Stimulated activated CD4-positive, alpha-beta T cell treated with anti-CD3 and anti-CD28 coated beads, TNF-alpha, amount 100 ng/mL, for 24 hours (primary cell): ENCODE results near the gene ARMC5.
A peak's percentile ranks its signal among the peaks of the same experiment; 100 is the strongest.
"Not testable (repeated sequence)": the region's sequence is repeated elsewhere in the genome, so short reads cannot be mapped to it uniquely, and the experiment has no call there.

Experiments used
- DNase-seq, 3 experiments: peaks; one replicate each; pipeline ENCODE4 v3.0.0-alpha.2; 2020; ENCODE audit warnings: low read depth in 3 of 3

The ARMC5 gene

DNA sequence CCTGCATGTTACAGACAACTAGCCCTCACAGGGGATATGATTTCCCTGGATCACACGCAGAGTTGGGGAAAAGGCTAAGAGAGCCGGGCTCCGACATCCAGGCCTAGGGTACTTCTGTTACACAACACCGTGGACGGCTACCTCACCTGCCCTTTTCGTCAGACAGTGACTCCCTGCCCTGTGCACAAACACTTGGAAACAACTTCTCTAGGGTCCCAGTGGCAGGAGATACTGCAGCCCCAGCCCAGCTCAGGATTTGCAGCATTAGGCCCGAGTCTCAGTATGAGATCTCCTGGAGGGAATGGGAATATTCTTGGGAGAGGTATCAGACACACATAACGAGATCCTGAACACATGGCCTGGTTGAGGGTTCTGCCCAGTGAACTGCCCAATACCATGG is 40.6 kb downstream of the ARMC5 start:
- DNase-seq: no peak

DNA sequence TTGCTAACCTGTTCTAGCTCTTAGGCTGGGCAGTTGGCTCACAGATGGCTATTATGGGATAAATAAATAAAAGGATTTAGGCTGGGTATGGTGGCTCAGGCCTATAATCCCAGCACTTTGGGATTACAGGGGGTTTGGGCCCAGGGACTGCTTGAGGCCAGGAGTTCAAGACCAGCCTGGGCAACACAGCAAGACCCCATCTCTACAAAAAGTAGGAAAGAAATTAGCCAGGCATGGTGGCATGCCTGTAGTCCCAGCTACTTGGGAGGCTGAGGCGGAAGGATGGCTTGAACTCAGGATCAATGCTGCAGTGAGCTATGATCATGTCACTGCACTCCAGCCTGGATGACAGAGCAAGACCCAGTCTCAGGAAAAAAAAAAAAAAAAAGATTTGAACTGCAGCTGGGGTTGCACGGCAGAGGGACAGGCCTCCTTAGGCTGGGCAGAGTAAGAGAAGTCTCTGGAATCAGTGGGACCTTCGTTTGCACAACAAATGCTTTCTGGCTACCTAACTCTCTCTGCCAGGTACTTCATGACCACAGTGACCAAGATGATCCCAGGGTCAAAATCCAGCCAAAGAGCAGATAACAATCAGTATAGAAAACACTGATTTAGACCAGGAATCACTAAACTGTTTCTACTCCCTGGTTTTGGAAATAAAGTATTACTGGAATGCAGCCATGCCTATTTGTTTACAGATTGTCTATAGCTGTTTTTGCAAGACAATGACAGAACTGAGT is 42.1 kb downstream of the ARMC5 start:
- DNase-seq: no peak

DNA sequence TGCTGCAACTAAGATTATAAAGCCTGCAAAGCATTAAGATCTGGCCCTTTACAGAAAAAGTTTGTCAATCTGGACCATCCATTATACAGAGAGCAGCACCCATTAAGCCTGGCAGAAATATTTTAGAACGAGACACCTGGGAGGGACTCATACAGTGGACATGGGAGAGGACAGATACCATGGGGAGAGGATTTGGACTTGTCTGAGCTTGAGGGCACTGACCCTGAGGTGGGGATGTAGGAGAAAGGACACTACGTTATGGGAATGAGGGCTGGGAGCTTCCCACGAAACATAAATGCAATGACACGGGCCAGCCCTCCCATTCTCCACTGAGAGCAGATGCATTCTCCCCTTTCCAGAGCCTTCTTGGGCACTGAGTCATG is 42.7 kb downstream of the ARMC5 start:
- DNase-seq: no peak

DNA sequence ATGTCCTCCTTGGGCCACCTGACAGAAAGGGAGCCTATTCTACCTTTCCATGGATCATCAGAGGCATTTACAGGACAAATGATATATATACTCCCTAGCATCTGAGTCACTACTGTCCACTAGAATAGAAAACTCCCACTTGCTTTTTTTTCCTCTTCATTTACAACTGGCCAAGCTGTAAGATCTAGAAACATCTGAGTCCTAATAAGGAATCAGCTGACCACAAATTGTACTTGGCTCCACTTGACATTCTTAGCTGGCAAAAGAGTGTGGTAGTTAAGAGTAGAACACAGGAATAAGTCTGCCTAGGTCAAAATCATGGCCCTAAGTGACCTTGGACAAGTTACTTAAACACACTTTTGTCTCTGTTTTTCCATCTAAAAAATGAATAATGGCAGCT is 43.7 kb downstream of the ARMC5 start:
- DNase-seq: no peak

DNA sequence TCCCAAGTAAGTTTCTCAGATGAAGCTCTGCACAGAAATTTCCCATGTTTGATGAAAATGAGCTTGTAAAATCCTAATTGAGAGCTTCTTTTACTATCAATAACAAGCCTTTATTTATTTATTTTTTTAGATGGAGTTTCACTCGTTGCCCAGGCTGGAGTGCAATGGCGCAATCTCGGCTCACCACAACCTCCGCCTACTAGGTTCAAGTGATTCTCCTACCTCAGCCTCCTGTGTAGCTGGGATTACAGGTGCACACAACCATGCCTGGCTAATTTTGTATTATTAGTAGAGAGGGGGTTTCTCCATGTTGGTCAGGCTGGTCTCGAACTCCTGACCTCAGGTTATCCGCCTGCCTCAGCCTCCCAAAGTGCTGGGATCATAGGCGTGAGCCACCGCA is 44.3 kb downstream of the ARMC5 start:
- DNase-seq: not testable (repeated sequence)

DNA sequence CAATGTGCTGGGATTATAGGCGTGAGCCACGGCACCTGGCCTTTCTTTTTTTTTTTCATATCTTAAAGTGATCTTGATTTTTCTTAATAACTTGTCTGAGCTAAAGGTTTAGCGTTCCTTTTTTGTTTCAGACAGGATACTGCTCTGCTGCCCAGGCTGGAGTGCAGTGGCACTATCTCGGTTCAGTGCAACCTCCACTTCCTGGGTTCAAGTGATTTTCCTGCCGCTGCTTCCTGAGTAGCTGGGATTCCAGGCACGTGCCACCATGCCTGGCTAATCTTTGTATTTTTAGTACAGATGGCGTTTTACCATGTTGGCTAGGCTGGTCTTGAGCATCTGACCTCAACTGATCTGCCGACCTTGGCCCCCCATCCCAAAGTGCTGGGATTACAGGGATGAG is 44.9 kb downstream of the ARMC5 start:
- no peak for DNase-seq

DNA sequence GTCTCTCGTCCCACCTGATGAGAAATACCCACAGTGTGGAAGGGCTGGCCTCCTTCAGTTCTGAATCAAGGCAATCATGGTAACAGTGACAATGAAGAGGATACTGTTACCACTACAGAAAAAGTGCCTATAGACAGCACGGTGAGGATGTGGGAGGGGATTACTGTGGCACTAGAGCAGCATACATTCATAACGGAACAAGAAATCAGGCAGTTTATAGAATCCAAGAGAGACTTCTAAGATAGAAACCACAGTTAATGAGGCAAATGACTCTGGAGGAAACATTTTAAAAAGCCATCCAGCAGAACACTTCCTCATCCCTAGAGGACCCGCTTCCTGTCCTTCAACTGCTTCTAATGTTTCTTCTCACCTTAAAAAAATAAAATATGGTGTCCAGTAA is 46.2 kb downstream of the ARMC5 start:
- DNase-seq: no peak

DNA sequence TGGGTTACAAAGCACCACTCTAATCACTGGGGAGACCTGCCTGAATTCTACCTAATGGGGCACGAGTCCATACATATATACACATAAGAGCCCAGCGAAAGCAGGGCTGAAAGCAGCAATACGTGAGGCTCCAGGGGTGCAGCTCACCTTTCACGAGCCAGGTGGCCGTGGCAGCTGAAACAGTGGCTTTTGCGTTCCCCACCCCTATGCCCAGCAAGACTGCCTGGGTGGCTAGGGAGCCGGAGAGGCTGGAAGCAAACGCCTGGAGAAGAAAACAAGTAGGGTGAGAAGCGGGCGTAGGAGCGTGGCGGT is 48.3 kb downstream of the ARMC5 start:
- DNase-seq: no peak

DNA sequence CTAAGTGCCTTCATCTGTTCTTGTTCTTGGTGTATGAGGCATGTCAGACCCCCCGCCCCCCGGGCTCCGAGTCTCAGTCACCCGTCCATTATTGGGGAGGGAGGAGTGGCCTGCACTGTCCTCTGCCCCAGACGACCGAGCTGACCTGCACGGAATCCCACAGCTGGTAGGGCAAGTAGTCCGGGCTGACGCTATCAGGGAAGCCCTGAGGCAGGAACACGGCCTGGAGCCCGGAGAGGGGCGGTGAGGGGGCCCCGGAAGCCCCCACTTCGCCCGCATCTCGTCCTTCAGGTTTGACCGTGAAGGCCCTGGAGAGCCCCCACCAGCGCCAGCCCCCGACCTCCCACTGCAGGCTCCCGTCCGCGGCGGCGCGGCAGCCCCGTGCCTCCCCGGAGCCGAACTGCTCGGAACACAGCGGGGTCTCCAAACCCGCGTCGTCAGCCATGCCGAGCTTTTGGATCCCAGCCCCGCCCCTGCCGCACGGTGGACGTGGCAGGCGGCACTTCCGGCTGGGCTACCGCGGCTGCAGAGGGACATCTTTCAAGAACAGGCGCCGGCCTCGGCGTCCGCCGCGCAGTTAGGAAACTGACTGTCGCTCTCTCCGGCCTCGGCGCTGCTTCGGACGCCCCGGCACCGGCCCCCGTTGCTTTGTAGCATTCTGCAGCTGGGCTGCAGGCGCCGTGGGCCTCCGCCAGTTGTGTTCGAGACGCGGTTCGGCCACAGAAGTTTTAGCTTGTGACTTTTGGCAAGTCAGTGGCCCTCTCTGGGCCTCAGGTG is 48.8 kb downstream of the ARMC5 start, which contains the start of gene RUSF1:
Gene RUSF1 (minus strand): TSS at position 463 of the 777 bp plus-strand sequence. CDS start 18 bp downstream, at position 445.
- DNase-seq: peak; percentile 67 to 84 (median 70)

DNA sequence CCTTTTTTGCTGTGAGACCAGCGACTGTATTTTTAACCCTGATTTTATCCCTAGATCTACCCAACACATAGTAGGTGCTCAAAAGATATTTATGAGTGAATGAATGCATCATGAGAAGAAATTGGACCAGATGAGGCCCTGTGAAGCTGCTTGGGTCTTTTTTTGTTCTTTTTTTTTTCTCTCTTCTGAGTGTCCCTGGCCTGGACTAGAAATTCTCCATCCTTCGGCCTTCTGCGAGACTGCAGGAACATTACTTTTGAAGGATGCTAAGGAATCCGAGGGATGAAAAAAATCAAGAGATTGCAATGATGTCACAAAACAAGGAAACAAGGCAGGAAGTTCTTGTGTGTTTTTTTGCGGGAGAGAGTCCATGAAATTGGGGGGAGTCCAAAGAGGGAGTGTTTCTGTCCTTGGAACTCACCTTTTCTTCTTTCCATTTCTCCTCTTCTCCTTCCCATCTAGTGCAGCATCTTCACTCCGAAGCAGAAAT is 49.5 kb downstream of the ARMC5 start:
- DNase-seq: no peak

DNA sequence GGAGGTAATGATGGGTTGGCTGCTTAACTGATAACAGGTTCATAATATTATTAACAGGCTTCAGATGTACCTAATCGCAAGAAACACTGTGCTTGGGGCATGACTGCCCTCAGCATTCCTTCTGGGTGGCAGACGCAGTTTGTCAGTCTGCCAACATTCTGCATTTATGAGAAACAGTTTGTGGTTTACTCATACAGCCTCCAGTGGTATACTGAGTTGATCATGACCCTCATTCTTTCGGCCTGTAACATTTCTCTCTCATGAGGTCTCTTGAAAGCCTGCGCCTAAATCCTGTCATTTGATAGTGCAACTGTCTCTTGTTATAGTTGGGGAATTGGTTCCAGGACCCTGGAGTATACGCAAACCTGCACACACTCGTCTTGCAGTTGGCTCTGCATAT is 53.8 kb downstream of the ARMC5 start:
- DNase-seq: no peak

DNA sequence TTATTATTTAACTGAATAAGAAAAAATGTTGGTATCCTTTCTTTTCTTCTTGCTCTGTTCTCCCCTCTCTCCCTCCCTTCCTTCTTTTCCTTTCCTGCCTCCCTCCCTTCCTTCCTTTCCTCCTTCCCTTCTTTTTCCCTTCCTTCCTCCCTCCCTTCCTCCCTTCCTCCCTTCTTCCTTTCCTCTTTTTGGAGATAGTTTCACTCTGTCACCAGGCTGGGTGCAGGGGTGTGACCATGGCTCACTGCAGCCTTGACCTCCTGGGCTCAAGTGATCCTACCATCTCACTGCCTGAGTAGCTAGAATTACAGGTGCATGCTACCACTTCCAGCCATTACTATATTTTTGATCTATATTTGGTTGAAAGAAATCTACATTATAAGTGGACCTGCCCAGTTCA is 54.6 kb downstream of the ARMC5 start:
- DNase-seq: no peak
